K562 (cell line): ENCODE data around the gene IPPK. TPM values are rescaled to one million over a fixed set of nuclear protein-coding genes. Genes with fewer than 3 reads are reported as not detected.

Source experiments
- AFF1 ChIP-seq, 2 experiments: fragments of 450-650 bp; IDR thresholded peaks; 2 replicates each; pipeline ENCODE4 v1.6.1; 2018; ENCODE audit warnings: mild to moderate bottlenecking in 2 of 2, low read depth in 1 of 2; ENCODE audit not compliant: partially characterized antibody in 2 of 2
- EHMT2 ChIP-seq: fragments of 450-650 bp; IDR thresholded peaks from 2 replicates; pipeline ENCODE4 v1.6.1; 2018; ENCODE audit warnings: antibody characterized with exemption
- FOXA1 ChIP-seq: fragments of 450-650 bp; IDR thresholded peaks from 2 replicates; pipeline ENCODE4 v1.6.1; 2016; ENCODE audit warnings: mild to moderate bottlenecking, borderline replicate concordance
- MCM3 ChIP-seq: fragments of 450-650 bp; IDR thresholded peaks from 2 replicates; pipeline ENCODE4 v1.6.1; 2016
- NCOA4 ChIP-seq: fragments of 450-650 bp; IDR thresholded peaks from 2 replicates; pipeline ENCODE4 v1.6.1; 2018; ENCODE audit warnings: mild to moderate bottlenecking; ENCODE audit not compliant: partially characterized antibody
- NFRKB ChIP-seq: fragments of 450-650 bp; IDR thresholded peaks from 2 replicates; pipeline ENCODE4 v1.6.1; 2016; ENCODE audit warnings: low read depth
- PBX2 ChIP-seq, 2 experiments: IDR thresholded peaks in 1 of 2; conservative IDR thresholded peaks in 1 of 2; 2 replicates each; pipeline ENCODE4 v1.6.1; 2016; ENCODE audit warnings: low read depth in 2 of 2, mild to moderate bottlenecking in 1 of 2, missing compliant biosample characterization in 1 of 2, missing genetic modification characterization in 1 of 2, moderate library complexity in 1 of 2
- TSHZ1 ChIP-seq: fragments of 250-450 bp; sonication (Bioruptor Pico); IDR thresholded peaks from 2 replicates; pipeline ENCODE4 v1.4.0; 2020; ENCODE audit warnings: mild to moderate bottlenecking, moderate library complexity
- ZBTB12 ChIP-seq: fragments of 250-450 bp; sonication (Bioruptor Pico); IDR thresholded peaks from 2 replicates; pipeline ENCODE4 v1.4.0; 2020
- ZBTB49 ChIP-seq: sonication (generic); formaldehyde crosslinking; IDR thresholded peaks from 2 replicates; pipeline ENCODE4 v1.8.0; 2022; ENCODE audit warnings: missing genetic modification reagents, mild to moderate bottlenecking, borderline replicate concordance
- ZC3H11A ChIP-seq: IDR thresholded peaks from 2 replicates; pipeline ENCODE4 v1.6.1; 2012; ENCODE audit warnings: low read depth, low read length, improper control_type of control experiment
- ZNF133 ChIP-seq: fragments of 250-450 bp; sonication (Bioruptor Pico); IDR thresholded peaks from 2 replicates; pipeline ENCODE4 v1.4.0; 2020; ENCODE audit warnings: mild to moderate bottlenecking
- polyA plus RNA-seq, 8 experiments: library from polyadenylated mRNA; depleted of rRNA in 4 of 8; stranded (reverse) in 5 of 8; unstranded in 3 of 8; fragments of >200 nt; fragmentation: Nextera tagmentation in 2 of 8; fragmentation: Illumina TruSeq in 1 of 8; extraction: Ambion mirVana in 2 of 8; extraction: Trizol in 1 of 8; gene quantifications; 2 replicates each; pipeline versions ENCODE4 v1.2.1 to v1.2.3, GENCODE V29; 2011 to 2014; ENCODE audit warnings: inconsistent platforms in 1 of 8, missing spikeins in 1 of 8
- total RNA-seq, 7 experiments: library from RNA; depleted of rRNA in 6 of 7; stranded (reverse); fragments of >200 nt in 6 of 7; fragmentation: Illumina TruSeq in 2 of 7; extraction: Trizol in 2 of 7; gene quantifications; 2 replicates each; pipeline versions ENCODE4 v1.2.1 to v1.2.3, GENCODE V29; 2011 to 2021; ENCODE audit warnings: low replicate concordance in 1 of 7

IPPK gene
- total and polyA plus RNA-seq, 9 of the 15 experiments (the other 6 are each of a cell fraction or from before 2014, with no cell fraction given): 3.1 to 22.2 (median 11.2) TPM

GRCh38 chr9:92669890-92670708, at the start of gene IPPK (continued):
- TF ChIP-seq TSHZ1 (CRISPR knock-in tag) (no peak), NFRKB (peak; percentile 70), EHMT2 (no peak), NCOA4 (no peak), AFF1 (IDR thresholded peaks at IDR 0.05; ENCODE audit: low read depth in 1 of 2, partially characterized antibody in 2 of 2) (peak in 1 of 2 experiments; percentile 58), ZBTB12 (peak; percentile 70), ZC3H11A (no peak), ZNF133 (CRISPR knock-in tag) (no peak), MCM3 (no peak), ZBTB49 (CRISPR knock-in tag) (no peak), FOXA1 (no peak), PBX2 (CRISPR knock-in tag; IDR thresholded peaks at IDR 0.05; ENCODE audit: low read depth) (no peak), PBX2 (tag; conservative IDR thresholded peaks at IDR 0.05; ENCODE audit: low read depth) (no peak)
